Thyroid gland (tissue), 4 donors: ENCODE data around the gene MTA3.

ENCODE experiments used
- POLR2A ChIP-seq, 2 donors: fragments of 450-650 bp; IDR thresholded peaks; one replicate each; pipeline ENCODE4 v1.6.1; 2017; ENCODE audit warnings: antibody characterized with exemption in 2 of 2, mild to moderate bottlenecking in 2 of 2, moderate library complexity in 1 of 2
- TF ChIP-seq, protein P1 (sequence below), 6 experiments: fragments of 200-600 bp in 3 of 6; fragments of 450-650 bp in 3 of 6; sonication (generic) in 3 of 6; IDR thresholded peaks; one replicate each; pipeline ENCODE4 v1.5.1; 2016 to 2019; ENCODE audit warnings: antibody characterized with exemption in 6 of 6, mild to moderate bottlenecking in 2 of 6, inconsistent platforms in 1 of 6, moderate library complexity in 1 of 6

GRCh38 chr2:42581257-42581656 lies 12.8 kb downstream of the MTA3 start:
- TF ChIP-seq, protein P1, sequence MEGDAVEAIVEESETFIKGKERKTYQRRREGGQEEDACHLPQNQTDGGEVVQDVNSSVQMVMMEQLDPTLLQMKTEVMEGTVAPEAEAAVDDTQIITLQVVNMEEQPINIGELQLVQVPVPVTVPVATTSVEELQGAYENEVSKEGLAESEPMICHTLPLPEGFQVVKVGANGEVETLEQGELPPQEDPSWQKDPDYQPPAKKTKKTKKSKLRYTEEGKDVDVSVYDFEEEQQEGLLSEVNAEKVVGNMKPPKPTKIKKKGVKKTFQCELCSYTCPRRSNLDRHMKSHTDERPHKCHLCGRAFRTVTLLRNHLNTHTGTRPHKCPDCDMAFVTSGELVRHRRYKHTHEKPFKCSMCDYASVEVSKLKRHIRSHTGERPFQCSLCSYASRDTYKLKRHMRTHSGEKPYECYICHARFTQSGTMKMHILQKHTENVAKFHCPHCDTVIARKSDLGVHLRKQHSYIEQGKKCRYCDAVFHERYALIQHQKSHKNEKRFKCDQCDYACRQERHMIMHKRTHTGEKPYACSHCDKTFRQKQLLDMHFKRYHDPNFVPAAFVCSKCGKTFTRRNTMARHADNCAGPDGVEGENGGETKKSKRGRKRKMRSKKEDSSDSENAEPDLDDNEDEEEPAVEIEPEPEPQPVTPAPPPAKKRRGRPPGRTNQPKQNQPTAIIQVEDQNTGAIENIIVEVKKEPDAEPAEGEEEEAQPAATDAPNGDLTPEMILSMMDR (IDR thresholded peaks at IDR 0.05): no peak
- no peak for TF ChIP-seq POLR2A (IDR thresholded peaks at IDR 0.05)
